ENCODE measurements around the gene FAM229A.

The FAM229A gene

DNA sequence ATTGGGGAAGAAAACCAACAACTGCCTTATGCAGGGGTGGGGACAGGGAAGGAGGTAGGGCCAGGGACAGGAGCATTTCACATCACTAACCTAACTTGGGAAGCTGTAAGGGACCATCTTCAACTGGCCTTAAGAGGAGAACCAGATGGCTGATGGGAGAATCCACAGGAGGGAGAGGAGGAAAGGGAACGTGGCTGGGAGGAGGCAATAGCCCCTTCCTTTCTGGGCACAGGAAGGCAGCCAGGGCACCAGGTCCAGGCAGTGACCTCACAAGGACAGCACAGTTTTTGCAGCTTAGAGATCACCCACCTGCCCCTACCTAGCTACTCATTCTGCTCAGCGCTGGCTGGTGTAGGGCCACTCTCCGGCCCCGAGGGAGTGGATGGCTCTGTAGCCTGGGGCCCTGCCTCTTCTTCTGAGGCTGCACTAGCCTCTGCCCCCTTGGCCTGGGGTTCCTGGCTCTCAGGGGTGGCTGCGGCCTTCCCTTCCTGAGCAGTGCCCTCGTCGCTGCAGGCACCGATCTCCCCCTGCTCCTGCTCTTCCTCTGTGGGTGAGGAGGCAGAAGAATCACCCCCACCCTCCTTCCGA lies 27.9 kb downstream of the FAM229A start:
- Mint-ChIP-seq H3K27ac (peak overlapping the region; percentile 97), H3K36me3 (ENCODE audit: low read depth) (peaks cover 44% of the 10 kb centered on the region), H3K4me1 (peaks cover 73% of the 10 kb centered on the region), H3K9me3 (no peaks in the 10 kb centered on the region), H3K4me3 (peak overlapping the region; percentile 96), H3K27me3 (ENCODE audit: low read depth, poor library complexity) (peaks cover 3% of the 10 kb centered on the region)
- TF ChIP-seq, protein P1, sequence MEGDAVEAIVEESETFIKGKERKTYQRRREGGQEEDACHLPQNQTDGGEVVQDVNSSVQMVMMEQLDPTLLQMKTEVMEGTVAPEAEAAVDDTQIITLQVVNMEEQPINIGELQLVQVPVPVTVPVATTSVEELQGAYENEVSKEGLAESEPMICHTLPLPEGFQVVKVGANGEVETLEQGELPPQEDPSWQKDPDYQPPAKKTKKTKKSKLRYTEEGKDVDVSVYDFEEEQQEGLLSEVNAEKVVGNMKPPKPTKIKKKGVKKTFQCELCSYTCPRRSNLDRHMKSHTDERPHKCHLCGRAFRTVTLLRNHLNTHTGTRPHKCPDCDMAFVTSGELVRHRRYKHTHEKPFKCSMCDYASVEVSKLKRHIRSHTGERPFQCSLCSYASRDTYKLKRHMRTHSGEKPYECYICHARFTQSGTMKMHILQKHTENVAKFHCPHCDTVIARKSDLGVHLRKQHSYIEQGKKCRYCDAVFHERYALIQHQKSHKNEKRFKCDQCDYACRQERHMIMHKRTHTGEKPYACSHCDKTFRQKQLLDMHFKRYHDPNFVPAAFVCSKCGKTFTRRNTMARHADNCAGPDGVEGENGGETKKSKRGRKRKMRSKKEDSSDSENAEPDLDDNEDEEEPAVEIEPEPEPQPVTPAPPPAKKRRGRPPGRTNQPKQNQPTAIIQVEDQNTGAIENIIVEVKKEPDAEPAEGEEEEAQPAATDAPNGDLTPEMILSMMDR (IDR thresholded peaks at IDR 0.05), result no peak
- DNase-seq, result no peak

DNA sequence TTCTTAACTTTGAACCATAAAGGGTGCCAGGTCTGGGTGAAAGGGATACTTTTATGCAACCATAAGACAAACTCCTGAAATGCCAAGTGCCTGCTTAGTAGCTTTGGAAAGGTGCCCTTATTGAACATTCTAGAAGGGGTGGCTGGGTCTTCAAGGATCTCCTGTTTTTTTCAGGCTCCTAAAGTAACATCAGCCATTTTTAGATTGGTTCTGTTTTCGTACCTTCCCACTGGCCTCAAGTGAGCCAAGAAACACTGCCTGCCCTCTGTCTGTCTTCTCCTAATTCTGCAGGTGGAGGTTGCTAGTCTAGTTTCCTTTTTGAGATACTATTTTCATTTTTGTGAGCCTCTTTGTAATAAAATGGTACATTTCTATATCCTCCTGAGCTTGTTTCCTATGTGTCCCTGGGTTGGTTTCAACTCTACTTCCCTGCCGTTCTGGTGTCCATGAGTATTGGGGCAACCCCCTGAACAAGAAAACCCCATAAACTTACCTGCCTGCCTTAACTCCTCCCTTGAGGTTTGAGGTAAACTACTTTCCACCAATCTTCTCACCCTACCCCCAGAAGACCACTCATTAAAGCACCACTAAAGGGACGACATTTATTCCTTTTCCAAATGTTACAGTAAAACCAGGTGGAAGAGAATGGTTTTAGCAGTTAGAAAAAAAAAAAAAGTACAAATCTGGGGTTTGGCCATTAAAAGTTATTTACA lies 28.9 kb downstream of the FAM229A start:
- Mint-ChIP-seq H3K9me3 (no peaks in the 10 kb centered on the region), H3K27me3 (ENCODE audit: low read depth, poor library complexity) (peaks cover 5% of the 10 kb centered on the region), H3K36me3 (ENCODE audit: low read depth) (peaks cover 51% of the 10 kb centered on the region), H3K27ac (peak overlapping the region; percentile 90), H3K4me1 (peaks cover 65% of the 10 kb centered on the region), H3K4me3 (peak overlapping the region; percentile 96)
- DNase-seq, result no peak
- TF ChIP-seq, protein P1 (IDR thresholded peaks at IDR 0.05), result no peak

DNA sequence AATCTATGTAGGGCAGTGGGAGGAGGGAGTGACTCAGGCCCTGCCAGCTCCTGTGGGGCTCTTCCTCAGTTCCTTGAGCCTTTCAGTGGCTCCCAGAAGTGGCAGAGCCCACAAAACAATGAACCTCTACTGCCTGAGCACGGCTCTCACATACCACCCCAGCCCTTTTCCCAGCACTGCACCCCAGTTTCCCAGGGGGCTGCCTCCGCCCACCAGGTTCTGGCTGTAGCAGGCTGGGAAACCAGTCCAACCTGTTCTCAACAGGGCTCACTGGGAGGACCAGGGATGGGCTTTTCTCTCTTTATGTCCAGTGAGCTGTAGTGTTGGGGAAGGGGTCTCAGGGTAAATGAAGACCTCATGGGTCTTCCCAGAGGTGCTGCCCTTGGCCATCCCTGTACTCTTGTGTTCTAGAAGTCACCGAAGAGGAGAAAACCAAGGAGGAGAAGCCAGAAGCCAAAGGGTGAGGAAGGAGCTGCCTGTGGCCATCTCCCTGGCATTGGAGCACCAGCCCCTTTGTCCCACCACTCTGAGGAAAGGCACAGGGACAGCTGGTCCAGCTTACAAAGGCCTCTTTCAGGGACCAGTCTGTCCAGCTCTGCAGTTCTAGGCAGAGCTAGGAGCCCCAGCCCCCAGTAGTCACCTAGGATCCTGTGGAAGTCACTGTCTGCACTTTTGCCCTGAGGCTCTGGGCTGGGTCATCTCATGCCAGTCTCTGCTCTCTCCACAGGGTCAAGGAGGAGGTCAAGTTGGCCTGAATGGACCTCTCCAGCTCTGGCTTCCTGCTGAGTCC lies 29.8 kb downstream of the FAM229A start:
- Mint-ChIP-seq H3K27me3 (ENCODE audit: low read depth, poor library complexity) (peaks cover 5% of the 10 kb centered on the region), H3K4me3 (peak overlapping the region; percentile 59), H3K4me1 (peaks cover 57% of the 10 kb centered on the region), H3K36me3 (ENCODE audit: low read depth) (peaks cover 57% of the 10 kb centered on the region), H3K9me3 (no peaks in the 10 kb centered on the region), H3K27ac (peak overlapping the region; percentile 84)
- no peak for DNase-seq
- TF ChIP-seq, protein P1 (IDR thresholded peaks at IDR 0.05), result no peak

DNA sequence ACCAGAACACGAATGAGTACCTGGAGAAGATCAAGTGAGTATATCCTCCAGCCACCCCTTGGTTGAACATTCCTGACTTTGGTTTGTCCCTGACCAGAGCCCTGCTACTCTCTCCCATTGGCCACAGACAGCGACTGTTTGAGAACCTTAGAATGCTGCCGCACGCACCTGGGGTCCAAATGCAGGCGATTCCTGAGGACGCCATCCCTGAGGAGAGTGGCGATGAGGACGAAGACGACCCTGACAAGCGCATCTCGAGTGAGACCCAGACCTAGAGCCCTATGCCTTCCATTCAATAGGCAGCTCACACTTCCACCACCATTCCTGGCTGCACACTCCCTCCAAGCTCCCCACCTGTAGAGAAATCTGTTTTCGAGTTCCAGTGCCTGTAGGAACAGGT lies 30.7 kb downstream of the FAM229A start:
- peaks cover 63% of the 10 kb centered on the region for H3K36me3 Mint-ChIP-seq (ENCODE audit: low read depth)
- TF ChIP-seq, protein P1 (IDR thresholded peaks at IDR 0.05), result no peak
- peaks cover 52% of the 10 kb centered on the region for H3K4me1 Mint-ChIP-seq
- H3K4me3 Mint-ChIP-seq, result peak overlapping the region; percentile 37
- peaks cover 5% of the 10 kb centered on the region for H3K27me3 Mint-ChIP-seq (ENCODE audit: low read depth, poor library complexity)
- DNase-seq, result no peak
- H3K9me3 Mint-ChIP-seq, result no peaks in the 10 kb centered on the region
- peak overlapping the region; percentile 84 for H3K27ac Mint-ChIP-seq

DNA sequence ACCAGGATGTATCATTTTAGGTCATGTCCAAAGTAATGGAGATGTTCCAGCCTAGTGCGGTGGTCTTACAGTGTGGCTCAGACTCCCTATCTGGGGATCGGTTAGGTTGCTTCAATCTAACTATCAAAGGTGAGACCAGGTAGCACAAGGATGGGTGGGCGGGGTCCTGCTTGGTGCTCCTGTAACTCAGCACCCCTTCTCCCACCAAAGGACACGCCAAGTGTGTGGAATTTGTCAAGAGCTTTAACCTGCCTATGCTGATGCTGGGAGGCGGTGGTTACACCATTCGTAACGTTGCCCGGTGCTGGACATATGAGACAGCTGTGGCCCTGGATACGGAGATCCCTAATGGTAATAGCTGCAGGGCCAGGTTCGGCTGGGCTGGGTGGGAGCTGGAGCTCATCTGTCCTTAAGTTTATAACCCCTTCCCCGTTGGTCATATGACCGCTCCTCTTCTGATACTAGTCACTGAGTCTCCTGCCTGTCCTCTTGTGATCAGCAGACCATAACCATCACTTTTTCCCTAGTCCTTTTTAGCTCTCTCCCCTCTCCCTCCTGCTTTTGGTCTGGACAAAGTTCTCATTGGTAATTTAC lies 31.6 kb downstream of the FAM229A start:
- no peak for DNase-seq
- peaks cover 52% of the 10 kb centered on the region for H3K4me1 Mint-ChIP-seq
- peak overlapping the region; percentile 84 for H3K27ac Mint-ChIP-seq
- peaks cover 5% of the 10 kb centered on the region for H3K27me3 Mint-ChIP-seq (ENCODE audit: low read depth, poor library complexity)
- TF ChIP-seq, protein P1 (IDR thresholded peaks at IDR 0.05), result no peak
- H3K9me3 Mint-ChIP-seq, result no peaks in the 10 kb centered on the region
- H3K4me3 Mint-ChIP-seq, result no peak overlapping the region
- H3K36me3 Mint-ChIP-seq (ENCODE audit: low read depth), result peaks cover 70% of the 10 kb centered on the region

Data from nephron progenitor cell (in vitro differentiated cells).